ENCODE data around the gene CST8.

CST8 gene

DNA sequence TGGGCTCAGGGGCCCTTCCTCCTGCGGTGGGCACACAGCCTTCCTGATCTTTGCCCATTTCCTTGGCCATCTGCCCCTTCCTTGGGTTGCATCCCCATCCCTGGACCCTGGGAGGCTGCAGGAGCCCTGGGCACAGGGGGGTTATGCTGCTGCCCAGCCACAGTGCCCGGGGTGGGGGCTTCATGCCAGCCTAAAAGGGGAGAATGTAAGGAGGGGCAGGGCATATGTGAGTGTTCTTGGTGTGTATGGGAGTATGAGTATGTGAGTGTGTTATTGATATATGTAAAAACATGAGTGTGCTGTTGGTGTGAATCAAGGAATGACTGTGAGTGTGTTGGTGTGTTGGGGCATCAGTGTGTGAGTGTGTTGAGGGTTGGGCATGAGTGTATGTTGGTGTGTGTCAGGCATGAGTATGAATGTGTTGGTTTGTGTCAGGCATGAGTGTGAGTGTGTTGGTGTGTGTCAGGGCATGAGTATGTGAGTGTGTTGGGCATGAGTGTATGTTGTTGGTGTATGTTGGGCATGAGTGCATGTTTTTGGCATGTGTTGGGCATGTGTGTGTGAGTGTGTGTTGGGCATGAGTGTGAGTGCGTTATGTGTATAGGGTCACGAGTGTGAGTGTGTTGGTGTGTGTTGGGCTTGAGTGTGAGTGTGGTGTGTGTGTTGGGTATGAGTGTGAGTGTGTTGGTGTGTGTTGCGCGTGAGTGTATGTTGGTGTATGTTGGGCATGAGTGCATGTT lies 14.7 kb upstream of the CST8 start:
- DNase-seq, result no peak

DNA sequence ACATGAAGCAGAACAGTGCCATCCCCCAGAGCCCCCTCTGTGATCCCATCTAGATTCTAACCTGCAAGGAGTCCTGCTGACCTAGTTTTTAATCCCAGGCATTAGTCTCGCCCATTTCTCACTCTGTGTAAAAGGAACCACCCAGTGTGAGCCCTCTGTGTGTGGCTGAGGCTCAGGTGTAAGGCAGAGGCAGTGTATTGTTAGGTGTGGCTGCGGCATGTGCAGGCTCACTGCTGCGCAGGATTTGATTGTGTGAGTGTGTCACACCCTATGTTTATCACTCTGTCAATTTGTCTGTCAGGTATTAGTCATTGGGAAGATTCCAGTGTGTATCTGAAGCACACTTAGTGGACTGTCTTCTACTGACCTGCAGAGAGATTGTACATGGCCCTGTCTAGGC lies 13.7 kb upstream of the CST8 start:
- no peak for DNase-seq

DNA sequence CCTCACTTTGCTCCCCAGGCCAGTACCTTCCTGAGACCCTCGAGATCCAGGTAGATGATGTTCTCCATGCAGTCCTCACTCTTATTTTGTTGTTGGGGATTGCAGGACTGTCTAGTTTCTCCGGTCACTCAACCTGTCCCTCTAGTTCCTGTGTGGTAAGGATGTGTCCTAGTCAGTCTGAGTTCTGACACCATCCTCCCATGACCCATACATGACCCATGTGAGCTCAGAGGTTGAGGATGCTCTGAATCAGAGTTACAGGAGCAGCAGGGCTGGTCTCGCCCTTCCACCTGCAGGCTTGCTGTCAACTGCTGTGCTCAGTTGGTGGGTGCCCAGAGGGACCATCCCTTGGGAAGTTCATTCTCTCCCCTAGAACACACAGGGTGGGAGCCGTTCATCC lies 11.9 kb upstream of the CST8 start:
- no peak for DNase-seq

DNA sequence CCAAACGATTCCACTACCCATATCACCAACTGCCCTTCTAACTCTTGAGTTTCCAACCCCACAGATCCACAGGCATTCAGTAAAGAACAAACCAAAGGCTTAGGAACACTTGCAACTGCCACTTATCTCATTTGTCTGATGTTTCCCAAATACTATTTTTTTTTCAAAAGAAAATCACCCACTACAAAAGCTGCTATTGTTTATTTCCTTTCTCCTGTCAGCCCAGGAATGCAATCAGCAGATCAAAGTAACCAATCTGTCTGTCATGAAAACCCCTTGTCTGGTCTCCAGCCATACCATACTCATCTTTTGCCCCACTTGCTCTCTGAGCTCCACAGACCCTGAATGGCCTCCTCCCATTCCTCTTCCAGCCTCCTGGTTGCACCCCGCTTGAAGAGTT lies 8.8 kb upstream of the CST8 start:
- DNase-seq, result no peak

DNA sequence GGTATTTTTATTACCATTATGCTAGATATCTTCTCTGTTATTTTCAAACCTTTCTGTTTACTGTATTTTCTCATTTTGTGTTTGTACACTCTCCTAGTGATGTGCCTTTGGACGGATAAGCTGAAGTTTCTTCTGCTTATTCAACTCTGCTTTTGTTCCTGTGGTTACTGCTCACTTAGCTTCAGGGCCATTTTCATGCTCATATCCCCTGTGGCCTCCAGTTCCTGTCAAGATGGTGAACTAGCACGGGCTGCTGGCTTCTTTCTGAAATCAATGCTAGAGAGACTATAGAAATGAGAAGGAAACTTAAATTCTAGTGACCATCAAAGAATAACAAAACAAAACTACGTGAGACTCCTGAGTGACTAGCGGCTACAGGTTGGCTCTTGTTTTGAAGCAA lies 6.8 kb upstream of the CST8 start:
- no peak for DNase-seq

DNA sequence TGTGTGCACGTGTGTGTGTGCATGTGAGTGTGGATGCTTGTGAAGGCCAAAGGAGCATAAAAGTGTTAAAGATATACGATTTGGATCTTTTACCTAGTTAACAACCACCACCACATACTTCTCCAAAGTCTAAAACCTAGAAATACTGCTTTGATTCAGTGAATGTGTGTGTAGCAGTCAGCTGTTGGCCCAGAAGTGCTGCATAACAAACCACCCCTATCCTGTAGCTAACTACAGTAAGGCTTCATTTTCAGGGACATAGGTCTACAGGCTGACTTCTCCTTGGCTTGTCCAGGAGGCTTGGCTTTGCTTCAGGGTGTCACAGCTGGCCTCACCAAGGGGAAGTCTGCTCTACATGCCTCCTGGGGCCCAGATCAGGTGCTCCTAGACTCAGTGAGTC lies 2.4 kb upstream of the CST8 start:
- DNase-seq, result no peak

DNA sequence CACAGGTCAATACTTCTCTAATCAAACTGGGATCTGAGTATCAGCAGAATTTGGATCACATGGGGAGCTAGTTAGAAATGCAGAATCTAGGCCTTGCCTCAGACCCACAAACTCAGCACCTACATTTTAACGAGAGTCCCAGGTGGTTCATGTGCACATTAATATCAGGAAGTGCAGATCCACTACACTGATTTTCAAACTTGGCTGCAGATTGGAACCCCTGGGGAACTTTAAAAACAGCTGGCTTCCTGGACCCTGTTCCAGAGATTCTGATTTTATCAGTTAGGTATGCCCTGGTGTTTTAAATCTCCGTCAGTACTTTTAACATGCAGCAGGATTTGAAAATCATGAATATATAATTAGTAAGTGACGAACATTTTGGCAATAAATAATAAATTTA lies 1.9 kb upstream of the CST8 start:
- DNase-seq, result no peak

DNA sequence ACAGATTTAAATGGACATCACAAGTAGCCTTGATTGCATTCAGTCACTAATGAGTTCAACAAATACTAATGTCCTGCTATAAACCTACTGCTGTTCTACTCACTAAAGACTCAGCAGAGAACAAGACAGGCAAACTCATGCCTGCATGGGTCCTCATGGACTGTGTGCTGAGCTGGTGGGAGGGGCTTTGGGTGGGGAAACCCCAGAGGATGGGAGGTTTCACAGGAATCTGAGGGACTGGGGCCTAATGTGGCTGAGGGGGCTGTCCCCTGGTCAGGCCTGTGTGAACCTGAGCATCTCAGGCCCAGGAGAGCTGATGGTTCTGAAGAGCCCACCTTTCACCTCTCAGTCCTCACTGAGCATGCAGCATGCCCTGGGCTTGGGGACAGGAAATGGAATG lies 1.4 kb downstream of the CST8 start:
- DNase-seq, result no peak

DNA sequence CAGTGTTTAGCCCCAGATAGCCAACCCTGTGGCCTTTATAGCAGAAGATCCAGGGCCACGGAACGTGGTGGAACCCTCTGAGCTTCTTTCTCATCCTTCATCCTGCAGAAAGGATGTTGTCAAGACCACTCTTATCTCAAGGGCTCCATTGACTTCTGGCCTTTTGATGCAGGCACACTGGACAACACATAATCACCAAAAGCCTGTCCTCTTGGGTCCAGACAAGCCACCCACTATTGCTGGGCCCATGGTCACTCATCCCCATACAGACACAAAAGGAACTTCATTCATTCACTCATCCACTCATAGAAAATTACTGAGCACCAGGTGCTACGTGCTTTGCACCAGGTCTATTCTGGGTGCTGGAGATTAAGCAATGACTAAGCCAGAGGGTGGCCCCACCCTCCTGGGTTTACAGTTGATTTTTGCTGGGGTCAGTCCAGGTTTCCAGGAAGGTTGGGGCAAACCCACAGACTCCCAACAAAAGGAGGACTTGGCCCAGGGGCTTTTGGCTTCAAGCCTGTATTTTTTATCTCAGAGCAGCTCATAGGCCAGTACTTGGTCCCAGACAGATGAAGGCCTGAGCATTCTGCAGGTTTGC lies 2.4 kb downstream of the CST8 start:
- DNase-seq, result no peak

DNA sequence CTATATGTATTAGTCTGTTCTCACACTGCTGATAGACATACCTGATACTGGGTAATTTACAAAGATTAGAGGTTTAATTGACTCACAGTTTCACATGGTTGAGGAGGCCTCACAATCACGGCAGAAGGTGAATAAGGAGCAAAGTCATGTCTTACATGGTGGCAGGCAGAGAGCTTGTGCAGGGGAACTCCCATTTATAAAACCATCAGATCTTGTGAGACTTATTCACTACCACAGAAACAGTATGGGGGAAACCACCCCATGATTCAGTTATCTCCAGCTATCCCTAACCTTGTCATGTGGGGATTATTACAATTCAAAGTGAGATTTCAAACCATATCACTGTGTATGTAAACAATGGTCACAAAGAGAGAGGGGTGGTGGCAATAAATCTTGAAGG lies 6.6 kb downstream of the CST8 start:
- no peak for DNase-seq

DNA sequence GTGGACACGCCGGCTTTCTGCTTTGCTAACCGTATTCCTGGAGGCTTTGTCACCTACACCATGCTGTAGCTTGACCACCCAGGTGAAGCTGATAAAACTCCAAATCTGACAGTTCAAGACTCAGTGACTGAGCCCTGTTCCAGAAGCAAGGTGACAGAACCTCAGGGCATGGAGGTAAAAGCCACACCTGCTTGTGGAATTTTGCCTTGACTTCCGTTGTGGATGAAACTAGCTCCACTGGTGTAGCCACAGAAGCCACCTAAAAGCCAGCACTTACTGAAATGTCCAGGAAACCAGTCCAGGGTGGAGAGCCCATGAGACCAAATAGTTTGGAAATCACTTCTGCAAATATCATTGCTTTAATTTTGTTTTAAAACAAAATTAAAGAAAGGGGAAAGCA lies 11.0 kb downstream of the CST8 start:
- no peak for DNase-seq

DNA sequence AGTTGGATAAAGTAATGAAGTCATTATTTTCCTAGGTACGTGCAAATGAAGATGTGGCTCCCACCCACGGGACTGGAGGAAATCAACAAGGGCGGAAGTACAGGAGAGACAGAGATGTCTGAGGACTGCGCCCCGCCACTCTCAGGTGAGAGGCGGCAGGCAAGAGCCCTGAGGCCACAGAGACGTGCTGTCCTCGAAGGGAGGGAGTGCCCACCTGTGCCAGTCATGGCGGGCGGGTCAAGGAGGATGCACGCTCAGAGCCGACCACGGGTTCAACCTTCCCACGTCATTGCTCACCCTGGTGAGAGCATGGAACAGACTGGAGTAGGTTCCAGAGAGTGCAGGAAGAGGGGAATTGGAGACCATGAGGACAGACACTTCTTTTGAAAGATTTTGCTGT lies 12.7 kb downstream of the CST8 start:
- DNase-seq, result no peak

DNA sequence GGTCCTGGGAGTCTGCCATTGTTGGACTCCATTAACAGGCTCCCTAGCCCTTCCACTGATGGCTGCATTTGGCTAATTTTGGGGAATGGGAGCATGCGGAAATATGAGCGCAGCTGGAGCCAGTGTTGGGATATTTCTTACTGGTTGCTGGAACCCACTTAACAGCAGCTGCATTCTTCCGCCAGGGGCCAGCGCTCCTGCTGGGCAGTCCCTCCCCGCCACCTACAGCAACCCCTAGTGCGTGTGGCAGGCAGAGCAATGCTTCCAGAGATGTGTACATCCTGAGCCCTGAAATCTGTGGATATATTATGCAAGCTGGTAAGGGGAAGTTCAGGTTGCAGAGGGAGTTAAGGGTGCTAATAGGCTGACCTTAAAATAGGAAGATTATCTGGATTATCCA lies 16.4 kb downstream of the CST8 start:
- no peak for DNase-seq

DNA sequence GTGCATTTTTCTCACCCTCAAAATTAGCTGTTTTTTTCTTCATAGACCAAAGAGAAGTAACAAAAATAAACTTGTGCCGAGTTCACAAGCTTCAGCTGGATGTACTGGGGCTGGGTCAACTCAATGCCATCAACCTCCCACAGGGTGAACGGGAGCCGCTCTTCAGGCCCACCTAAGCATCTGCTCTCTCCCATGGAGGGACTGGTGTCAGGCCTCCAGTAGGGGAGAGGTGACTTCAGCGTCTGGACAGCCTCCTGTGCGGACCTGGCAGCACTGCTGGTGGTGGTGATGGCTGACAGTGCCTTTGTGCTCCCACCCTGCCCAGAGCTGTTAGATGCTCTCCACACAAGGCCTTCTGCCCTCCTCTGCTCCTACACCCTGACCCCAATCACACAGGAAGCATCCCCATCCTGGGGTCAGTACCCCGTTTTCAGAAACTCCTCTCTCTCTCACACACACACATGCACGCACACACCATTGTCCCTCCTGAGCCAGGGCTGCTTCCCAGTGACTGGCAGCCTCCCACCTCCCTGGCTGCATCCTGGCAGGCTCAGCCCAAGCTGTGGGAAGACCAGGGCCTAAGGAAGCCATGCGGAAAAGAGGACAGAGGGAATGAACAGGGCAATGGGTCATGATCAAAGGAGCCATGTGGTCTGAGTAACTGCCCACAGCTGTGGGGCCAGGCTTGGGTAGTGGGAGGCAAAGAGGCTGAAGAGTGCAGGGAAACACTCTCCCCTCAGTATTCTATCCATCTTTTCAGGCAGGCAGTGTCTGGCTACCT lies 17.7 kb downstream of the CST8 start:
- no peak for DNase-seq

DNA sequence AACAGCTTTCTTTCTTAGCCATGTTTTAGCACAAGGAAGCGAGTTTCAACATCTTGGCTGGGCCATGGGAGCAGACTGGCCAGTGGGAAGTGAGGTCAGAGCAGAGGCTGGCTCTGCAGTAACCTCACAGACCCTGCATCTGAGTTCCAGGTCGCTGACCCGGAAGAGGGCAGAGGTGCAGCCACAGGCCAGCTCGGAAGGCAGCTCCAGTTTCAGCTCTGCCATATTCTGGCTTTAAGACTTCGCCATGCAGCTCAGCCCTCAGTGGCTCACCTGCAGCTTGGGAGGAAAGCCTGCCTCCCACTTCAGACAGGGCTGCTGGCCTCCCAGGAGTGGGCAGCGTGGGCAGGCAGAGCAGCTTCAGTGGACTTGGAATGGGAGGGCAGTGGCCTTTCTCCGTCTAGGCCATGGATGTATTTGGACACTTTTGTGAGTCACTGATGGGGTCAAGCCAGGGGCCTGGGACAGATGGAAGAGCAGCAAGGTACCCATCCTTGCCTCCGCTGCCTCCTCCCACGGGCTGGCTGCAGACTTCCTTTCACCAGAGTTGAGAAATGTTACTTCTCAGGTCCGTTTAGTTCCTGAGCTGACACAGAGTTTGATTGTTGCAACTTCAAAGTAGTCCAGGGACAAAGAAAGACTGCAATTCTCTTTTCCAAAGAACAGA lies 18.5 kb downstream of the CST8 start:
- DNase-seq, result no peak

DNA sequence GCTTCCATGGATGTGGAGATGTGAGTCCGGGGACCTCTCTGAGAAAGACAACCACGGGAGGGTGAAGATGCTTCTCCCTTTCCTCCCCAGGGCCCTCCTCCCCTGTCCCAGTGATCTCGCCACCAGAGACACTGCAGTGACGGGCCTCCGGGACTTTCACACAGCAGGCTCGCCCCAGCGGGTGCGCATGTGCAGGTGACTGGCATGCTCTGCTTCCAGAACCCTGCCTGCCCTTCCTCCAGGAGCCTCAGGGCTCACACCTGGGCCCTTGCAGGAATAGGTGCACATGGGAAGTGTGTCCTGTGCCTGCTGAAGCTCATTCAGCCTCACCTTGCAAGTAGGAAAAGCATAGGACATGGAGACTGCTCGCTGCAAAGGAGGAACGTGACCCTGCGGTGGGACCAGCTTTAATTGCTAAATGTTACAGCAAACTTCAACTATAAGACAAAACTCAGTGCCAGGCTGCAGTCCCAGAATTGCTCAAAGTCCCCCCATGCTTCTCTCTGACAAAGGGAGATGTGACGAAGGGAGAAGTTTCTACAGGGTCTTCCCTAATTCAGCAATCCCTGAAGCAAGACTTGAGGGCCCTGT lies 19.2 kb downstream of the CST8 start:
- DNase-seq, result no peak

DNA sequence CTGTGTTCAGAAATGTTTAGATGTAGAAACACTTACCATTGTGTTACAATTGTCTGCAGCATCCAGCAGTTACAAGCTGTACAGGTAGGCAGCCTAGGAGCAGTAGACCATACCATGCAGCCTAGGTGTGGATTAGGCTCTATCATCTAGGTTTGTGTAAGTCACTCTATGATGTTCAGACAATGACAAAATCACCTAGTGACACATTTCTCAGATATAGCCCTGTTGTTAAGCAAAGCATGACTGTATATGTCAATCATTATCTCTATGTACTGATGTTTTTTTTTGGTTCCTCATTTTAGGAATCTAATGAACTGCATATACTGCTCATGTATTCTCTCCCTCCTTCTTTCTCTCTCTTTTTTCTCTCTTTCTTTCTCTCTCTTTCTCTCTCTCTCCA lies 22.2 kb downstream of the CST8 start:
- no peak for DNase-seq

DNA sequence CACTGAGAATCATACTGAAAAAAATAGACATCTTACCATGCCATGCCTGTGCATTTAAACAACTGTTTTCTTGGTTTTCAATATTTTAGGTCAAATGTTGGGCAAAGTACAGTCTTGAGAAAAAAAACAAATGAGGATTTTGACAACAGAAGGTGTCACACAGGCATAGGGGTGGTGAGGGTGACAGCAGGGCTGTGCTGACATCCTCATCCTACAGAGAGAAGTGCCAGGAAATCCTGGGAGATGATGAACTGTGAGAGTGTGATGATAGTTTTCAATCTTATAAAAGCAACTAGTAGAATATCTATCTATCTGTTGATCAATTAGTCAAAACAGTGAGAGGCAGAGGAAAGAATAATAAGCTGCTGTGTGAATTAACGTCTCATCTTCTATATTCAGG lies 23.9 kb downstream of the CST8 start:
- no peak for DNase-seq

DNA sequence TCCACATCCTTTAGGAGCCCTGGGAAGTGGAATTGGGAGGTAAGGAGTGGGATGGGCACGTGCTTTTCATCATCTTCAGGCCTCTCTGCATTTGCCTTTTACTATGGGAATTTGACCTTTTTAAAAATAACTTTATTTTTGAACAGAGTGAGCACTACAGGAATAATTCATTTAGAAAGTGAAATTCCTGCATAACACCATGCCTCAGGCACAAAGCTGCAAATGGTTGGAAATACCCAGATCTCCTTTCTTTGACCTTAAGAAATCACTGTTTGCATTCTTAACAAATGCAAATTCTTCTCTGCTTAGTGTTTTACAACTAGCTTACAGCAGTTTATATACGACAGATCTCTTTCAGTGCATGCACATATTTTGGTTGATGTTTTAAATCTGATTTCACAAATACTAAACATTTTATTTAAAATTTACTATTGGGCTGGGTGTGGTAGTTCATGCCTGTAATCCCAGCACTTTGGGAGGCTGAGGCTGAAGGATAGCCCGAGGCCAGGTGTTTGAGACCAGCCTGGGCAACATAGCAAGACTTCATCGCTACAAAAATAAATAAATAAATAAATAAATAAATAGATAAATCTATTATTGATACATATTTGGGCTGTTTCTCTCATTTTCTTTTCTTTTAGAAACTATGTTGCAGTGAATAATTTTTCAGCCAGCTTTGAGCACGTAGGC lies 24.5 kb downstream of the CST8 start:
- DNase-seq, result no peak

DNA sequence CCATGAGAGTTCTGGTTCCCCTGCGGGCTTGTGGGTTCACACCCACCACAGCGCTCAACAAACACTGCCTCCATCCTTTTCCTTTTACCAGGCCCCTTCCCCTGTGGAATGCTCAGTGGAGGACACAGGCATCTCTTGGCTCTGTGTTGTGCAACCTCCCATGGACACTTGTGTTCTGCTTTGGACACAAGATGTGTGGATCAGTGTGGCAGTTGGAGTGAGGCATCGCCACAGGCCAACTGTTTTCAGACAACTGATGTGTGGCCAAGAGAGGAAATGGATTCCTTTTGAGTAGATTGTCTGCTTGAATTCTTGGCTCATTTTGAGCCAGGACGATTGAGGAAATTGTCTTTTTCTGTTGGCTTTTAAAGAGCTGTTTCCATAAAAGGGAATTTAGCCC lies 26.8 kb downstream of the CST8 start:
- no peak for DNase-seq

DNA sequence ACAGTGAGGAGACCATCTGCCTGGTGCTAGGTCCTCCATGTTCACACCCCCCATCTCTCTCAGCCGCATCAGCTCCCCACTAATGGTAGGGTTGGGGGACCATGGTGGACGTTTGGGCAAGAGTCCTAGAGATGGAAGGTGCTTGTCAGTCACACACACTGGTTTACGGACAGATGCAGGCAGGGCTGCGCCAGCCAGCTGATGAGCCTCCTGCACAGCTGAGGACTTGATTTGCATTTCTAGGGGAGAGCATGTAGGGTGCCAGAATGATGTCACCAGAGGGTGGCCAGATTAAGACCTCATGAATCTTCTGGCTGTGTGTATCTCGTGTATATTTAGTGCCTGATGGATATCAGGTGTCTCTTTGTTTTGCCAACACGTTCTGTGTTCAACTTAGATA lies 28.6 kb downstream of the CST8 start:
- no peak for DNase-seq

DNA sequence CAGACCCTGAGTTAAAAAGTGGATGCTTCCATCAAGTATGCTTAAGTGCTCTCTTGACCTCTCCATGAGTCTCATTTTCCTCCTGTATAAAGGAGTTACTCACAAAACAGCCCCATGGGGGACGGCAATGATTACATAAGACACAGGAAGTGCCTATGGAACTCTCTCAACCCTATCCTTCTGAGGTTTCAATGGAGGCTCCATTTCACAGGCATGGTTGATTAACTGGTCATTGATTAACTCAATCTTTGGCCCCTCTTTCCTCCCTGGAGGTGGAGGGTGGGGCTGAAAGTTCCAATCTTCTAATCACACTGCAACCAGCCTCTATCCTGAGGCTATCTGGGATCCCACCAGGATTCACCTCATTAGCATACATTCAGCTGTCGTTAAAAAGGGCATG lies 29.3 kb downstream of the CST8 start:
- DNase-seq, result no peak

DNA sequence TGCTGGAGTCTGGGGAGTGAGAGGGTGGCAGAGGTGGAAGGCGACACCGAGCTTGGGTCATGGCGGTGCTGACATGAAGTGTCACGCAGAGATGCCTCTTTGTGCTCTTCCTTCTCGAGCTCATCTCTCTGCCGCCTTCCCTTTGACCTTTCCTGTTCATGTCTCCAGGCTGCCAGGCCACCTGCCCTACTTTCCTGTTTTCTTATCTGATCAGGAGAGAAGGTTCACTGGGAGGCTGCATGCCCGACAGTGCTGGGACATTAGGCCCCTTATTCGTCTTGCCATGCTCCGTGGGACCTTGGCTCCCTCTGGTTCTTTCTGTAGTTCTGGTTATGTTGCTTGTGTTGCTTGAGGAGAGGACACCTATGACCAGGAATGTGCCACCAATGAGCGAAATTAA lies 33.2 kb downstream of the CST8 start:
- DNase-seq, result no peak
